Testis (tissue), 3 donors: ENCODE results near the gene MLST8. TPM values are rescaled to one million over a fixed set of nuclear protein-coding genes. Genes with fewer than 3 reads are reported as not detected.

Source experiments
- DNase-seq: peaks from one replicate; pipeline ENCODE4 v3.0.0-alpha.2; 2019
- H3K27ac ChIP-seq, 2 donors: fragments of 200-600 bp; sonication (generic); one replicate each; pipeline ENCODE4 v1.5.1; 2019
- H3K27me3 ChIP-seq: fragments of 200-600 bp; sonication (generic); one replicate; pipeline ENCODE4 v1.5.1; 2019
- H3K36me3 ChIP-seq: fragments of 200-600 bp; sonication (generic); one replicate; pipeline ENCODE4 v1.5.1; 2017; ENCODE audit warnings: low read depth; ENCODE audit errors: missing control alignments
- H3K4me1 ChIP-seq: fragments of 200-600 bp; sonication (generic); one replicate; pipeline ENCODE4 v1.5.1; 2019
- H3K4me3 ChIP-seq, 2 donors: fragments of 200-600 bp; sonication (generic); one replicate each; pipeline ENCODE4 v1.5.1; 2017 to 2019
- H3K9me3 ChIP-seq: fragments of 200-600 bp; sonication (generic); one replicate; pipeline ENCODE4 v1.5.1; 2017
- POLR2A ChIP-seq: fragments of 450-650 bp; IDR thresholded peaks from one replicate; pipeline ENCODE4 v1.6.1; 2017; ENCODE audit warnings: antibody characterized with exemption, mild to moderate bottlenecking, moderate library complexity
- WGBS, 2 donors: methylation state at CpG; one replicate each; pipeline ENCODE4 v1.1.5; 2018; 5-methylcytosine and 5-hydroxymethylcytosine counted together
- intact Hi-C: fragments of 100-400 bp; cut with DNase I; formaldehyde crosslinking; loops from one replicate; pipeline ENCODE4 v1.15.1; 2023; ENCODE audit warnings: low total_unique reads
- polyA plus RNA-seq: library from polyadenylated mRNA; stranded (reverse); fragments of 350-450 nt; fragmentation: Illumina TruSeq; extraction: RNeasy Lipid Tissue Mini Kit (QIAGEN cat#74804); gene quantifications from one replicate; pipeline ENCODE4 v1.2.3, GENCODE V29; 2014; ENCODE audit warnings: low read depth, low replicate concordance; ENCODE audit not compliant: insufficient read depth
- total RNA-seq, 2 donors: library from RNA; depleted of rRNA; stranded (reverse); fragments of >200 nt; gene quantifications; one replicate each; pipeline ENCODE4 v1.2.3, GENCODE V29; 2016
- TF ChIP-seq, protein P1 (sequence below), 3 experiments: fragments of 450-650 bp in 2 of 3; fragments of 200-600 bp in 1 of 3; sonication (generic) in 1 of 3; IDR thresholded peaks; one replicate each; pipeline ENCODE4 v1.5.1; 2016 to 2019; ENCODE audit warnings: antibody characterized with exemption in 3 of 3, mild to moderate bottlenecking in 2 of 3, moderate library complexity in 1 of 3

The MLST8 gene
- total and polyA plus RNA-seq, 3 donors from 2014 or later: 89.0 to 113 (median 95.4) TPM

DNA sequence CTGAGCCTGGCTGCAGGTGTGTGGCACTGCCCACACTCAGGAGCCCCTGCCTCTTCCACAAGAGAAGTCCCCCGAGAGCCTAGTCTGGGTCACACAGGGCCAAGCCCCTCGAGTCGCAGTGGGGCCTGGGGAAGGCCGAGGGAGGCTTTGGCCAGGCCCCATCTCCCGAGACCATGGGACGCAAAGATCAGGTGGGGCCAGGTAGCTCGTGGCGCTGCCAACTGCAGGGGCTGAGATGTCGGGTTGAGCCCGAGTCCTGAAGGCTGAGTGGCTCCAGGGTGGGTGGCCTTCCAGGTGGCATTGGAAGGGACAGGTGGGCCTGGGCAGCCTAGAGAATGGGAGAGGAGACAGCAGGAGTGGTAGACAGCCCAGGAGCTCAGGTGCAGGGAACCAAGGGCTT is 43.3 kb upstream of the MLST8 start:
- no peaks in the 10 kb centered on the region for H3K9me3 ChIP-seq
- H3K4me3 ChIP-seq: no peak overlapping the region
- 97% methylated on average over 5 to 10 of the region's 10 CpGs for WGBS, 2 donors
- DNase-seq: no peak
- H3K27me3 ChIP-seq: no peaks in the 10 kb centered on the region
- intact Hi-C loops: no loop called here
- H3K27ac ChIP-seq: no peak overlapping the region
- H3K4me1 ChIP-seq: peaks cover 32% of the 10 kb centered on the region
- TF ChIP-seq POLR2A: no peak
- TF ChIP-seq, protein P1, sequence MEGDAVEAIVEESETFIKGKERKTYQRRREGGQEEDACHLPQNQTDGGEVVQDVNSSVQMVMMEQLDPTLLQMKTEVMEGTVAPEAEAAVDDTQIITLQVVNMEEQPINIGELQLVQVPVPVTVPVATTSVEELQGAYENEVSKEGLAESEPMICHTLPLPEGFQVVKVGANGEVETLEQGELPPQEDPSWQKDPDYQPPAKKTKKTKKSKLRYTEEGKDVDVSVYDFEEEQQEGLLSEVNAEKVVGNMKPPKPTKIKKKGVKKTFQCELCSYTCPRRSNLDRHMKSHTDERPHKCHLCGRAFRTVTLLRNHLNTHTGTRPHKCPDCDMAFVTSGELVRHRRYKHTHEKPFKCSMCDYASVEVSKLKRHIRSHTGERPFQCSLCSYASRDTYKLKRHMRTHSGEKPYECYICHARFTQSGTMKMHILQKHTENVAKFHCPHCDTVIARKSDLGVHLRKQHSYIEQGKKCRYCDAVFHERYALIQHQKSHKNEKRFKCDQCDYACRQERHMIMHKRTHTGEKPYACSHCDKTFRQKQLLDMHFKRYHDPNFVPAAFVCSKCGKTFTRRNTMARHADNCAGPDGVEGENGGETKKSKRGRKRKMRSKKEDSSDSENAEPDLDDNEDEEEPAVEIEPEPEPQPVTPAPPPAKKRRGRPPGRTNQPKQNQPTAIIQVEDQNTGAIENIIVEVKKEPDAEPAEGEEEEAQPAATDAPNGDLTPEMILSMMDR (IDR thresholded peaks at IDR 0.05): no peak
- H3K36me3 ChIP-seq: no peaks in the 10 kb centered on the region

DNA sequence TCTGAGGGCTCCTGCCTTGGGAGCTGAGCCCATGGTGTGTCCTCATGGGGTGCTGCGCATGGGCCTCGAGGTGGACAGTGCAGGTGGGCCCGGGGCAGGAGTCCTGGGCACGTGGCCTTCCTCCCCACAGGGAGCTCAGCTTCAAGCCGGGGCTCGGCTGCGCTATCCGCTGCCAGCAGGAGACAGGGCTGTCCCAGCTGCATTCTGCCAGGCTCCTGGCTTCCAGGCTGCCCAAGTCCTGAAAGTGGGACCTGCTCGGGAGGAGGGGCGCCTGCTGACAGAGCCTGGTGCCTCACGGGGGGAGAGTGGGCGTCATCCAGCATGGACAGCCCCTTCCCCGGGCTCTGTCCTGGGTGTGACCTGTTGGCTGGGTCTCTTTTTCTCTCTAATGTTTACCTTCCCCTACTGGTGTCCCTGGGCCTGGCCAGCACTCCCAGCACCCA is 42.6 kb upstream of the MLST8 start:
- TF ChIP-seq, protein P1 (IDR thresholded peaks at IDR 0.05): no peak
- TF ChIP-seq POLR2A: no peak
- H3K4me1 ChIP-seq: peaks cover 25% of the 10 kb centered on the region
- intact Hi-C loops: no loop called here
- H3K4me3 ChIP-seq: no peak overlapping the region
- H3K9me3 ChIP-seq: no peaks in the 10 kb centered on the region
- WGBS, 2 donors: 80 to 91% methylated on average over 12 to 13 of the region's 13 CpGs
- no peaks in the 10 kb centered on the region for H3K36me3 ChIP-seq
- no peaks in the 10 kb centered on the region for H3K27me3 ChIP-seq
- DNase-seq: no peak
- H3K27ac ChIP-seq: no peak overlapping the region

DNA sequence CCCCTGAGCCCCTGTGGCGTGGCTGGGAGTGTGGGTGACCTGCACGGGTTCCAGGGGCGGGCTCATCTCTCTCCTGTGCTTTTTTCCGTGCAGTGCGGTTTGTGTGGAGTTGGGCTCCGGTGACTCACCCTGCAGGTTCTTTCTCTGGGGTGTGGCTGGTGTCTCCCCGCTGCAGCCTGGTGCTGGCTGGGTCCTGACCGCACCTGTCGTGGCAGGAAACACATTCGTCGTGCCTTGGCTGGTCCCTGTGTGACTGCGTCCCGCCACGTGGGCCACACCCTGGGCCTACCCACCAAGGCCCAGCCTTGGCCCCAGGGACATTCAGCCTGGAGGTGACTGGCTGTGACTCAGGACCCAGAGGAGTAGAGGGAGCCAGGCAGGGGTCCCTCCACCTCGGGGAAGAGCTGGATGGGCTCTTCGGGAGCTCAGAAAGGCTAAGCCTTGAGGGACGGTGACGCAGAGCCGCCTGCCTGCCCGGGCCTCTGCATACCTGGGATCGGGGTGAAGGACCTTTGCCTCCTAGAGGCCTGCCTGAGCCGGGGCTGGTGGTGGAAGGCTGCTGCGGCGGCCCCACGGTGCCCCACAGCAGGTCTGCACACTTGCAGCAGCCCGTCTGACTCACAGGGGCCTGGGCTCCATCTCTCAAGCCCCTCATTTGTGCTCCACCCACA is 41.9 kb upstream of the MLST8 start:
- intact Hi-C loops: no loop called here
- H3K4me1 ChIP-seq: peaks cover 18% of the 10 kb centered on the region
- H3K4me3 ChIP-seq: no peak overlapping the region
- no peaks in the 10 kb centered on the region for H3K36me3 ChIP-seq
- no peaks in the 10 kb centered on the region for H3K27me3 ChIP-seq
- 94 to 95% methylated on average over 17 to 24 of the region's 26 CpGs for WGBS, 2 donors
- no peak for TF ChIP-seq POLR2A
- TF ChIP-seq, protein P1 (IDR thresholded peaks at IDR 0.05): no peak
- no peak overlapping the region for H3K27ac ChIP-seq
- DNase-seq: no peak
- H3K9me3 ChIP-seq: no peaks in the 10 kb centered on the region

DNA sequence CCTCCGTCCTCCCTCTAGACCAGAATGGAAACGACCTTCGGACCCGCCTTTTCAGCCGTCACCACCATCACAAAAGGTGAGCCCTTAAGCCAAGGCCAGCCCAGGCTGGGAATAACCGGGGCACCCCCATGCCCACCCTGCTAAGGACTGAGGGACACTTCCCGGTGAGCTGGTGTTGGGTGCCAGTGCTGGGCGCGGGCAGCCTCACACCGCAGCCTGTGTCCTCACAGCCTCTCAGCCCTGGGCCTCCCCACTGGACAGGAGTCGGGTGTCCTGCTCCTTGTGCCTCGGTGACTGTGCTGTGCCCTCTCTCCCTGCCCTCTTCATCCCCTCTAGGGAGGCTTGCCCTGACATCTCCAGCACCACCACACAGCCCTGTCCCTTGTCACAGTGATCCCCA is 39.4 kb upstream of the MLST8 start:
- 90 to 95% methylated on average over 7 to 12 of the region's 12 CpGs for WGBS, 2 donors

DNA sequence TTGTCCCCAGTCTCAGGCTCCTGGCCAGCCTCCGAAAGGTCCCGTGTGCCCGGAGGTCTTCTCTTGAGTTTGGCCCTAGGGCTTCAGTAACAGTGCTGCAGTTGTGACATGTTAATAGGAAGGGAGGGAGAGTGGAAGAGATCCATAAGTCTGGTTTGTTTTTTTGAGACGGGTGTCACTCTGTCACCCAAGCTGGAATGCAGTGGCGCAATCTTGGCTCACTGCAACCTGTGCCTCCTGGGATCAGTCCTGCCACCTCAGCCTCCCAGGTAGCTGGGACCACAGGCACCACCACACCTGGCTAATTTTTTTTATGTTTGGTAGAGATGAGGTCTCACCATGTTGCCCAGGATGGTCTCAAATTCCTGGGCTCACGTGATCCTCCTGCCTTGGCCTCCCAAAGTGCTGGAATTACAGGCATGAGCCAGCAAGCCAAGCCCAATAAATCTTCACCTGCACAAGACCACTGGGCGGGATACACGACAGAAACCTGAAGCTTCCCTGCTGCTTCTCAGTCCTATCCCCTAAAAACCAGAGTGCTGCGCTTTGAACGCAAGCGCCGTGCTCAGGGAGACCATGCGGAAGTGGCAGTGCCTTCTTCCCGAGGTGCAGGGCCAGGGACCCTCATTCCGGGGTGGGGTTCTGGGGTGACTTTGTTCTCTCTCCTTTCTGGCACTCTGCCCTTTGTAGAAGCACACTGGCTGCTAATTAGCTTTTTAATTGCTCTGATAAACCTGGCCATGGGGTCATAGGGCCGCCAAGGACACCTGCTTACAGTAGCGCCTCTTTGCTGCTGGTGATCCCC is 38.8 kb upstream of the MLST8 start:
- no peaks in the 10 kb centered on the region for H3K36me3 ChIP-seq
- H3K27ac ChIP-seq: no peak overlapping the region
- DNase-seq: no peak
- peaks cover under 1% of the 10 kb centered on the region for H3K4me1 ChIP-seq
- H3K4me3 ChIP-seq: no peak overlapping the region
- no peaks in the 10 kb centered on the region for H3K27me3 ChIP-seq
- no peaks in the 10 kb centered on the region for H3K9me3 ChIP-seq
- 89 to 94% methylated on average over 12 to 17 of the region's 17 CpGs for WGBS, 2 donors
- TF ChIP-seq, protein P1 (IDR thresholded peaks at IDR 0.05): no peak
- no peak for TF ChIP-seq POLR2A
- intact Hi-C loops: no loop called here

More for the DNA sequence above, 39.4 kb upstream of the MLST8 start:
- H3K4me3 ChIP-seq: no peak overlapping the region
- H3K36me3 ChIP-seq: no peaks in the 10 kb centered on the region
- intact Hi-C loops: no loop called here
- H3K9me3 ChIP-seq: no peaks in the 10 kb centered on the region
- H3K4me1 ChIP-seq: peaks cover 6% of the 10 kb centered on the region
- H3K27ac ChIP-seq: no peak overlapping the region
- DNase-seq: no peak
- no peak for TF ChIP-seq POLR2A
- no peaks in the 10 kb centered on the region for H3K27me3 ChIP-seq
